ENCODE measurements around the gene ZBTB7C. TPM values are rescaled to one million over a fixed set of nuclear protein-coding genes. Genes with fewer than 3 reads are reported as not detected.

ZBTB7C gene
- total and polyA plus RNA-seq, 9 of the 15 experiments (the other 6 are each of a cell fraction or from before 2014, with no cell fraction given): not detected

- TF ChIP-seq NFE2L1 (tag; IDR thresholded peaks at IDR 0.05; ENCODE audit: borderline replicate concordance, low read depth) (no peak), POLR2B (IDR thresholded peaks at IDR 0.05; ENCODE audit: low read depth, partially characterized antibody) (no peak)
Observed at GRCh38 chr18:48219037-48219809, 190.0 kb downstream of the ZBTB7C start (continued).

GRCh38 chr18:48218285-48219022 lies 190.7 kb downstream of the ZBTB7C start:
- H2AFZ ChIP-seq (ENCODE audit: low read depth, low read length): no peak overlapping the region
- H3K4me2 ChIP-seq (ENCODE audit: insufficient read depth, low read length): no peak overlapping the region
- in situ Hi-C loops (cut with MboI) (no loop called here), intact Hi-C loops (cut with micrococcal nuclease) (no loop called here)
- no peaks in the 10 kb centered on the region; a peak in 1 of 5 replicates for H3K27me3 ChIP-seq (ENCODE audit: control insufficient read depth in 2 of 2, insufficient read depth in 2 of 2, low read length in 2 of 2)
- H3K4me3 ChIP-seq: no peak overlapping the region
- no peak overlapping the region for H3K9ac ChIP-seq (ENCODE audit: insufficient read depth in 1 of 2, low read depth in 2 of 2, low read length in 2 of 2)
- no peaks in the 10 kb centered on the region for H3K9me1 ChIP-seq (ENCODE audit: control insufficient read depth, insufficient read depth, low read length)
- H3K36me3 ChIP-seq (ENCODE audit: control insufficient read depth, insufficient read depth, low read length): no peaks in the 10 kb centered on the region
- no peaks in the 10 kb centered on the region for H3K9me3 ChIP-seq (replicated peaks; ENCODE audit: control insufficient read depth, insufficient read depth, low read depth, low read length)
- WGBS (ENCODE audit: insufficient coverage, low coverage, missing lambda C conversion rate): 2% methylated on average over 4 of the region's 7 CpGs
- FAIRE-seq (no peak), DNase-seq (ENCODE audit: extremely low read depth in 1 of 4, low spot score in 3 of 4) (no peak), ATAC-seq (no peak)
- H4K20me1 ChIP-seq (replicated peaks; ENCODE audit: control insufficient read depth, insufficient read depth, low read length): no peaks in the 10 kb centered on the region
- H3K4me1 ChIP-seq (replicated peaks in 1 of 2; ENCODE audit: control insufficient read depth in 2 of 2, insufficient read depth in 2 of 2, low read length in 2 of 2): no peaks in the 10 kb centered on the region
- ChIA-PET CTCF (ENCODE audit: low intra/inter-chr PET ratio) (no interaction called here), POLR2A (interaction anchor here (0.6 kb wide), 1 partner anchor 12 kb away, joined by 3 read pairs; no protein-coding TSS in a partner anchor)
- no peak overlapping the region for H3K27ac ChIP-seq (ENCODE audit: extremely low read depth, low read depth, low read length)
- H3K79me2 ChIP-seq (ENCODE audit: control insufficient read depth, insufficient read depth, low read length): no peaks in the 10 kb centered on the region
- no TSS peak for BruUV-seq (replicated peaks)
- TF ChIP-seq PRPF4 (IDR thresholded peaks at IDR 0.05; ENCODE audit: insufficient read depth, low read depth, low read length, poor library complexity, severe bottlenecking) (no peak), AFF4 (CRISPR knock-in tag; IDR thresholded peaks at IDR 0.05) (no peak), BRF1 (IDR thresholded peaks at IDR 0.05; ENCODE audit: borderline replicate concordance, extremely low read depth, insufficient read length) (no peak), GABPB2 (CRISPR knock-in tag; conservative IDR thresholded peaks at IDR 0.05) (no peak), ZNF644 (tag; IDR thresholded peaks at IDR 0.05; ENCODE audit: low read depth) (no peak), DLX4 (CRISPR knock-in tag; IDR thresholded peaks at IDR 0.05) (no peak), CLOCK (CRISPR knock-in tag; IDR thresholded peaks at IDR 0.05; ENCODE audit: borderline replicate concordance) (no peak), NR4A1 (CRISPR knock-in tag; IDR thresholded peaks at IDR 0.05) (no peak), NR4A1 (tag; IDR thresholded peaks at IDR 0.05) (no peak)

Data from K562 (cell line).